GM12878 (cell line): Measurements from ENCODE around the gene METTL1. TPM values are rescaled to one million over a fixed set of nuclear protein-coding genes. Genes with fewer than 3 reads are reported as not detected.

Experiments
- ATAC-seq: fragments of 200-7000 bp; cut with Tn5 transposase; 3 replicates; pipeline ENCODE4 v1.9.1; 2020; ENCODE audit warnings: mild to moderate bottlenecking, moderate library complexity
- Bru-seq: library from RNA; stranded (reverse); fragments of 400-500 nt; gene quantifications from one replicate; lab custom pipeline; 2021; lab: Mats Ljungman, UMichigan
- BruChase-seq, 2 experiments: library from RNA; stranded (reverse); fragments of 400-500 nt; gene quantifications; one replicate each; lab custom pipeline; 2021; lab: Mats Ljungman, UMichigan
- BruUV-seq: library from RNA; stranded (reverse); fragments of 400-500 nt; replicated peaks from 2 replicates; lab custom pipeline; 2021; lab: Mats Ljungman, UMichigan
- CTCF ChIA-PET: fragments of 300-600 bp; sonication (Branson Sonifier 250); formaldehyde crosslinking; extraction: SDS; loops from one replicate; lab custom pipeline; 2021; ENCODE audit warnings: inconsistent platforms; lab: Yijun Ruan, JAX
- POLR2A ChIA-PET: fragments of 350-600 bp; formaldehyde crosslinking; extraction: SDS; loops from one replicate; lab custom pipeline; 2021; ENCODE audit warnings: inconsistent platforms; lab: Charles Lee
- RAD21 ChIA-PET: fragments of 300-600 bp; sonication (Branson Sonifier 250); formaldehyde crosslinking; loops from one replicate; lab custom pipeline; 2023; ENCODE audit warnings: antibody characterized with exemption; ENCODE audit not compliant: unreplicated experiment; lab: Charles Lee
- SMC1A ChIA-PET: fragments of 300-600 bp; sonication (Branson Sonifier 250); formaldehyde crosslinking; loops from one replicate; lab custom pipeline; 2023; ENCODE audit not compliant: unreplicated experiment, uncharacterized antibody; lab: Charles Lee
- DNase-seq: peaks from one replicate; pipeline ENCODE4 v3.0.0-alpha.2; 2011; ENCODE audit warnings: low read depth, low spot score
- FAIRE-seq: peaks from 3 replicates; lab custom pipeline; 2011; peaks lifted over from hg19 to GRCh38; lab: Jason Lieb, UNC
- H2AFZ ChIP-seq: 2 replicates; pipeline ENCODE4 v1.6.0; 2011; ENCODE audit warnings: low read depth, low read length, control low read depth; ENCODE audit not compliant: control insufficient read depth
- H3K27ac ChIP-seq: 2 replicates; pipeline ENCODE4 v1.5.1; 2011; ENCODE audit warnings: control low read depth; ENCODE audit not compliant: control insufficient read depth, insufficient read depth
- H3K27me3 ChIP-seq, 2 experiments: replicated peaks in 1 of 2; 2 replicates each; pipeline versions ENCODE4 v1.6.0 to v1.6.1; 2011; ENCODE audit warnings: low read length in 1 of 2; ENCODE audit not compliant: control insufficient read depth in 2 of 2, insufficient read depth in 2 of 2
- H3K36me3 ChIP-seq, 2 experiments: 2 replicates each; pipeline ENCODE4 v1.5.1; 2011; ENCODE audit warnings: low read length in 1 of 2; ENCODE audit not compliant: control insufficient read depth in 2 of 2, insufficient read depth in 2 of 2
- H3K4me1 ChIP-seq: 2 replicates; pipeline ENCODE4 v1.6.1; 2011; ENCODE audit warnings: mild to moderate bottlenecking, low read length, moderate library complexity, mixed read lengths; ENCODE audit not compliant: control insufficient read depth, insufficient read depth
- H3K4me2 ChIP-seq: 2 replicates; pipeline ENCODE4 v1.6.0; 2011; ENCODE audit warnings: control low read depth; ENCODE audit not compliant: control insufficient read depth, insufficient read depth
- H3K4me3 ChIP-seq: fragments of 200-600 bp; sonication (generic); 2 replicates; pipeline ENCODE4 v1.5.1; 2016
- H3K79me2 ChIP-seq: 2 replicates; pipeline ENCODE4 v1.6.0; 2011; ENCODE audit warnings: low read length; ENCODE audit not compliant: control insufficient read depth, insufficient read depth
- H3K9ac ChIP-seq: 2 replicates; pipeline ENCODE4 v1.8.0; 2011; ENCODE audit warnings: low read length, control low read depth, mixed read lengths; ENCODE audit not compliant: control insufficient read depth, insufficient read depth
- H3K9me3 ChIP-seq: replicated peaks from 3 replicates; pipeline ENCODE4 v1.5.1; 2011; ENCODE audit warnings: mild to moderate bottlenecking, low read length; ENCODE audit not compliant: control insufficient read depth, insufficient read depth
- H4K20me1 ChIP-seq: 2 replicates; pipeline ENCODE4 v1.6.0; 2011; ENCODE audit not compliant: control insufficient read depth, insufficient read depth
- EED ChIP-seq: sonication (generic); IDR thresholded peaks from 2 replicates; pipeline ENCODE4 v1.6.1; 2016; ENCODE audit warnings: antibody characterized with exemption, low read depth
- EP300 ChIP-seq, 2 experiments: fragments of 150-350 bp in 1 of 2; IDR thresholded peaks; 2 replicates each; pipeline ENCODE4 v1.6.1; 2011 to 2012; ENCODE audit warnings: low read depth in 2 of 2, low read length in 2 of 2, borderline replicate concordance in 1 of 2, improper control_type of control experiment in 1 of 2, inconsistent platforms in 1 of 2; ENCODE audit not compliant: control insufficient read depth in 1 of 2
- LARP7 ChIP-seq: fragments of 450-650 bp; IDR thresholded peaks from 2 replicates; pipeline ENCODE4 v1.6.1; 2017; ENCODE audit warnings: mild to moderate bottlenecking
- MEF2A ChIP-seq: IDR thresholded peaks from 2 replicates; pipeline ENCODE4 v1.6.1; 2011; ENCODE audit warnings: low read depth, mild to moderate bottlenecking, low read length, moderate library complexity; ENCODE audit not compliant: insufficient read depth
- NR2F1 ChIP-seq: fragments of 450-650 bp; conservative IDR thresholded peaks from 2 replicates; pipeline ENCODE4 v1.6.1; 2017; ENCODE audit warnings: mild to moderate bottlenecking
- RCOR1 ChIP-seq: conservative IDR thresholded peaks from 2 replicates; pipeline ENCODE4 v1.6.1; 2012; ENCODE audit warnings: low read depth, low read length, improper control_type of control experiment
- RFX5 ChIP-seq: IDR thresholded peaks from 2 replicates; pipeline ENCODE4 v1.6.1; 2011; ENCODE audit warnings: low read depth, low read length, improper control_type of control experiment
- SMAD5 ChIP-seq: IDR thresholded peaks from 2 replicates; pipeline ENCODE4 v1.6.1; 2016; ENCODE audit warnings: antibody characterized with exemption, low read depth
- SRF ChIP-seq, 2 experiments: IDR thresholded peaks; 2 replicates each; pipeline ENCODE4 v1.6.1; 2011; ENCODE audit warnings: low read depth in 2 of 2, low read length in 2 of 2, mild to moderate bottlenecking in 1 of 2, moderate library complexity in 1 of 2
- STAT1 ChIP-seq: fragments of 450-650 bp; conservative IDR thresholded peaks from 2 replicates; pipeline ENCODE4 v1.6.1; 2014; ENCODE audit warnings: antibody characterized with exemption, mild to moderate bottlenecking
- SUZ12 ChIP-seq: fragments of 200-600 bp; sonication (generic); IDR thresholded peaks from one replicate; pipeline ENCODE4 v1.6.1; 2018; ENCODE audit warnings: antibody characterized with exemption, mild to moderate bottlenecking; ENCODE audit not compliant: unreplicated experiment
- TCF12 ChIP-seq: IDR thresholded peaks from 2 replicates; pipeline ENCODE4 v1.6.1; 2011; ENCODE audit warnings: low read depth, mild to moderate bottlenecking, low read length
- YY1 ChIP-seq: IDR thresholded peaks from 2 replicates; pipeline ENCODE4 v1.6.1; 2011; ENCODE audit warnings: low read depth, mild to moderate bottlenecking, low read length
- ZSCAN29 ChIP-seq: fragments of 450-650 bp; IDR thresholded peaks from 2 replicates; pipeline ENCODE4 v1.6.1; 2017; ENCODE audit warnings: mild to moderate bottlenecking, moderate library complexity
- WGBS: methylation state at CpG from one replicate; pipeline ENCODE4 v1.1.6; 2016; ENCODE audit warnings: low lambda C conversion rate; ENCODE audit not compliant: insufficient replicate concordance, insufficient coverage; ENCODE audit errors: missing lambda C conversion rate; 5-methylcytosine and 5-hydroxymethylcytosine counted together
- in situ Hi-C: fragments of 300-500 bp; cut with MboI; formaldehyde crosslinking; loops from 9 replicates; pipeline ENCODE4 v1.14.3; 2018; ENCODE audit warnings: mixed read lengths
- intact Hi-C: fragments of 100-400 bp; cut with micrococcal nuclease; formaldehyde crosslinking; loops from one replicate; pipeline ENCODE4 v1.14.2; 2022; ENCODE audit not compliant: unreplicated experiment
- long read RNA-seq, 2 experiments: library from polyadenylated mRNA; unstranded; transcript quantifications; one replicate each; pipeline ENCODE4 v2.0.0, GENCODE V29; 2019 to 2020
- polyA minus RNA-seq, 3 experiments: library from RNA; depleted of rRNA, polyadenylated mRNA; stranded (reverse); fragments of >200 nt; gene quantifications; 2 replicates each; pipeline ENCODE4 v1.2.3, GENCODE V29; 2011
- polyA plus RNA-seq, 11 experiments: library from polyadenylated mRNA; depleted of rRNA in 4 of 11; unstranded in 6 of 11; stranded (reverse) in 5 of 11; fragments of >200 nt; fragmentation: Nextera tagmentation in 4 of 11; fragmentation: Illumina TruSeq in 1 of 11; extraction: Ambion mirVana in 4 of 11; extraction: Trizol in 1 of 11; gene quantifications; 1 replicate in 1 of 11; 2 replicates in 10 of 11; pipeline versions ENCODE4 v1.2.1 to v1.2.3, GENCODE V29; 2011 to 2016; ENCODE audit warnings: inconsistent platforms in 2 of 11, missing spikeins in 2 of 11, low read depth in 1 of 11
- total RNA-seq, 4 experiments: library from RNA; depleted of rRNA in 3 of 4; stranded (reverse); fragments of >200 nt in 3 of 4; fragmentation: Illumina TruSeq in 1 of 4; extraction: Trizol in 1 of 4; gene quantifications; 2 replicates each; pipeline versions ENCODE4 v1.2.1 to v1.2.3, GENCODE V29; 2013 to 2021
- TF ChIP-seq, protein P1 (sequence below): IDR thresholded peaks from 2 replicates; pipeline ENCODE4 v1.6.1; 2012; ENCODE audit warnings: low read depth, low read length, improper control_type of control experiment
- TF ChIP-seq, protein P2 (sequence below): fragments of 450-650 bp; IDR thresholded peaks from 2 replicates; pipeline ENCODE4 v1.6.1; 2016; ENCODE audit warnings: mild to moderate bottlenecking

METTL1 gene
- total RNA-seq (2013; cell fraction: nucleolus; rRNA removed) = 15.2 and 15.3 TPM in 2 replicates
- 25.5 and 28.2 TPM in 2 replicates for total RNA-seq (2014; rRNA removed)
- total RNA-seq (2014; rRNA removed; fragmentation: Illumina TruSeq; extraction: Trizol) = 8.5 and 11.3 TPM in 2 replicates
- 29.7 and 32.7 TPM in 2 replicates for total RNA-seq (2021)
- 12.2 TPM for polyA plus RNA-seq (2011; ENCODE audit: low read depth)
- polyA plus RNA-seq (2011; rRNA removed) = 19.4 and 31.4 TPM in 2 replicates
- polyA plus RNA-seq (2011; cell fraction: cytosol; rRNA removed) = 30.7 and 32.1 TPM in 2 replicates
- polyA plus RNA-seq (2011; cell fraction: nucleus; rRNA removed) = 36.5 and 42.1 TPM in 2 replicates
- polyA plus RNA-seq (2012) = 19.6 and 25.1 TPM in 2 replicates
- polyA plus RNA-seq (2014; fragmentation: Illumina TruSeq; extraction: Trizol) = 26.7 and 29.7 TPM in 2 replicates
- 10 to 100 TPM; 38.5 to 41.9 TPM for polyA plus RNA-seq (2014; fragmentation: Nextera tagmentation; extraction: Ambion mirVana)
- polyA plus RNA-seq (2014; rRNA removed) = 28.6 and 33.0 TPM in 2 replicates
- 10 to 100 TPM; 40.1 to 44.3 TPM for polyA plus RNA-seq (2016; fragmentation: Nextera tagmentation; extraction: Ambion mirVana)
- polyA minus RNA-seq (2011; rRNA and poly(A)+ RNA removed) = 18.3 and 41.9 TPM in 2 replicates
- polyA minus RNA-seq (2011; cell fraction: cytosol; rRNA and poly(A)+ RNA removed) = 12.8 and 18.4 TPM in 2 replicates
- polyA minus RNA-seq (2011; cell fraction: nucleus; rRNA and poly(A)+ RNA removed) = 17.0 and 31.7 TPM in 2 replicates
- Bru-seq, nascent RNA = percentile 78 among the genes with signal in this experiment
- BruChase-seq, experiment 1, labeled RNA remaining after a 6-hour chase = percentile 66 among the genes with signal in this experiment
- BruChase-seq, experiment 2, labeled RNA remaining after a 2-hour chase = percentile 73 among the genes with signal in this experiment
- long read RNA-seq, experiment 1, transcript METTL1-202 (6 exons, 2,066 nt) = major isoform, 15 of 17 reads
- long read RNA-seq, experiment 1, partial matches to known transcripts = 0 of 17 reads
- long read RNA-seq, experiment 1, other reads (novel, unspliced or antisense) = 1 of 17 reads
- long read RNA-seq, experiment 2, transcript METTL1-202 (6 exons, 2,066 nt) = major isoform, 74 of 83 reads
- long read RNA-seq, experiment 2, partial matches to known transcripts = 1 of 83 reads
- long read RNA-seq, experiment 2, other reads (novel, unspliced or antisense) = 7 of 83 reads

DNA sequence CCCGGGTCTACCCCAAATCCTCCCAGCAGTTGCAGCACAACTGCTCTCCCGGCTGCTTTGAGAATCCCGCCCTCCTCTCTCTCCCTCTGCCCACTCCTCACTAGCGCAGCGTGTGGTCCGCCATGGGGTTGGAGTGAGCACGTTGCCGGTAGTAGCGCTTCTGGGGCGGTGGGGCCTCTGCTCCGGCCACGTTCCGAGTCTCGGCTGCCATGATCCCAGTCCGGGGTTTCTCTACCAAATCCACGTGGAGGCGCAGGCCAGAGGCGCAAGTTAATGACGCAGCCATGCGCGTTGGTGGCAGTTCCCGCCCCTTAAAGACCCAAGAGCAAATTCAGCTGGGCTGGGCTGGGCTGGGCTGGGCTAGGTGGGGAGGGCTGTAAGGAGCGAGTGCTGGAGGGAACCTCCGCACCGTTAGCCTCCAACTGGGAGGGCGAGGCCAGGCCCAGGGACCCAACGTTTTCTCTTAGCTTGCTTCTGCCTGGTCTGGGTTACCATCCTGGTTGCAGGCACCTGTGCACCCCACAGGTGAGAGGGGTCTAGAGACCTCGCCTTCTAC, at the start of gene METTL1:
METTL1 (minus strand) TSS at position 233 of the 556 bp plus-strand sequence; CDS start at position 211, 22 bp downstream.
- H3K4me2 ChIP-seq = peak within 1 kb of the TSS; percentile 99
- in situ Hi-C loops = no loop called here
- ChIA-PET CTCF (interaction anchor here (1.0 to 1.8 kb wide), 5 partner anchors 9 to 127 kb away, joined by 5 to 19 read pairs (median 6); partner anchors contain the start of gene TSFM), SMC1A (interaction anchor here (0.7 to 0.8 kb wide), 3 partner anchors 12 to 27 kb away, joined by 4 to 5 read pairs (median 4); partner anchors contain the start of gene TSPAN31), RAD21 (interaction anchor here (0.6 to 1.2 kb wide), 3 partner anchors 10 to 189 kb away, joined by 3 to 6 read pairs (median 4); no protein-coding TSS in a partner anchor), POLR2A (interaction anchor here (0.9 to 1.9 kb wide), 6 partner anchors 11 to 158 kb away, joined by 3 to 11 read pairs (median 4); partner anchors contain the start of gene TSFM)
- no peaks in the 10 kb centered on the region for H3K79me2 ChIP-seq
- H3K4me1 ChIP-seq = peaks cover 3% of the 10 kb centered on the region
- H3K9me3 ChIP-seq = no peaks in the 10 kb centered on the region
- peak within 1 kb of the TSS; percentile 82 for H3K27ac ChIP-seq
- no peaks in the 10 kb centered on the region for H3K27me3 ChIP-seq
- FAIRE-seq = peak; percentile 86
- no peaks in the 10 kb centered on the region for H4K20me1 ChIP-seq
- peak within 1 kb of the TSS; percentile 83 for H3K9ac ChIP-seq
- H3K36me3 ChIP-seq = peaks cover 0 to 4% of the 10 kb centered on the region in 2 experiments; a peak in 2 of 4 replicates
- H3K4me3 ChIP-seq = peak within 1 kb of the TSS; percentile 90
- no TSS peak for BruUV-seq
- ATAC-seq = peak; percentile 94
- peak; percentile 83 for DNase-seq
- under 1% methylated on average over 27 of the region's 28 CpGs for WGBS
- intact Hi-C loops = loop anchor here (1.0 kb wide), 1 partner anchor 16 kb away; no protein-coding TSS in a partner anchor
- peak within 1 kb of the TSS; percentile 90 for H2AFZ ChIP-seq
- no peak for TF ChIP-seq RCOR1
- peak; percentile 58; the same call in 1 of the 2 replicates for TF ChIP-seq LARP7
- no peak for TF ChIP-seq EED
- TF ChIP-seq SMAD5 = peak; percentile 77; the same call in 1 of the 2 replicates
- 0 out of 2 replicates have a peak, but pooled peaks have one; percentile 34 for TF ChIP-seq STAT1
- no peak for TF ChIP-seq NR2F1
- TF ChIP-seq RFX5 = no peak
- TF ChIP-seq YY1 = peak; percentile 96
- TF ChIP-seq MEF2A = no peak
- TF ChIP-seq SRF (IDR thresholded peaks at IDR 0.05; ENCODE audit: low read depth in 2 of 2, low read length in 2 of 2) = peak in 1 of 2 experiments; percentile 78; a peak in 2 of 4 replicates
- TF ChIP-seq, protein P1, sequence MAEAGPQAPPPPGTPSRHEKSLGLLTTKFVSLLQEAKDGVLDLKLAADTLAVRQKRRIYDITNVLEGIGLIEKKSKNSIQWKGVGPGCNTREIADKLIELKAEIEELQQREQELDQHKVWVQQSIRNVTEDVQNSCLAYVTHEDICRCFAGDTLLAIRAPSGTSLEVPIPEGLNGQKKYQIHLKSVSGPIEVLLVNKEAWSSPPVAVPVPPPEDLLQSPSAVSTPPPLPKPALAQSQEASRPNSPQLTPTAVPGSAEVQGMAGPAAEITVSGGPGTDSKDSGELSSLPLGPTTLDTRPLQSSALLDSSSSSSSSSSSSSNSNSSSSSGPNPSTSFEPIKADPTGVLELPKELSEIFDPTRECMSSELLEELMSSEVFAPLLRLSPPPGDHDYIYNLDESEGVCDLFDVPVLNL = no peak
- TF ChIP-seq SUZ12 = no peak
- no peak for TF ChIP-seq EP300 (IDR thresholded peaks at IDR 0.05; ENCODE audit: borderline replicate concordance in 1 of 2, control insufficient read depth in 1 of 2, low read depth in 2 of 2, low read length in 2 of 2)
- TF ChIP-seq TCF12 = no peak
- TF ChIP-seq, protein P2, sequence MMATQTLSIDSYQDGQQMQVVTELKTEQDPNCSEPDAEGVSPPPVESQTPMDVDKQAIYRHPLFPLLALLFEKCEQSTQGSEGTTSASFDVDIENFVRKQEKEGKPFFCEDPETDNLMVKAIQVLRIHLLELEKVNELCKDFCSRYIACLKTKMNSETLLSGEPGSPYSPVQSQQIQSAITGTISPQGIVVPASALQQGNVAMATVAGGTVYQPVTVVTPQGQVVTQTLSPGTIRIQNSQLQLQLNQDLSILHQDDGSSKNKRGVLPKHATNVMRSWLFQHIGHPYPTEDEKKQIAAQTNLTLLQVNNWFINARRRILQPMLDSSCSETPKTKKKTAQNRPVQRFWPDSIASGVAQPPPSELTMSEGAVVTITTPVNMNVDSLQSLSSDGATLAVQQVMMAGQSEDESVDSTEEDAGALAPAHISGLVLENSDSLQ = no peak
- no peak for TF ChIP-seq ZSCAN29
